GM21619 (cell line): ENCODE data around the gene RELB.
A peak's percentile ranks its signal among the peaks of the same experiment; 100 is the strongest.
"Not testable (repeated sequence)": the region's sequence is repeated elsewhere in the genome, so short reads cannot be mapped to it uniquely, and the experiment has no call there.

Experiments used
- ATAC-seq: cut with Tn5 transposase; IDR thresholded peaks from one replicate; pipeline ENCODE4 v1.9.1; 2021; ENCODE audit not compliant: unreplicated experiment

The RELB gene, protein sequence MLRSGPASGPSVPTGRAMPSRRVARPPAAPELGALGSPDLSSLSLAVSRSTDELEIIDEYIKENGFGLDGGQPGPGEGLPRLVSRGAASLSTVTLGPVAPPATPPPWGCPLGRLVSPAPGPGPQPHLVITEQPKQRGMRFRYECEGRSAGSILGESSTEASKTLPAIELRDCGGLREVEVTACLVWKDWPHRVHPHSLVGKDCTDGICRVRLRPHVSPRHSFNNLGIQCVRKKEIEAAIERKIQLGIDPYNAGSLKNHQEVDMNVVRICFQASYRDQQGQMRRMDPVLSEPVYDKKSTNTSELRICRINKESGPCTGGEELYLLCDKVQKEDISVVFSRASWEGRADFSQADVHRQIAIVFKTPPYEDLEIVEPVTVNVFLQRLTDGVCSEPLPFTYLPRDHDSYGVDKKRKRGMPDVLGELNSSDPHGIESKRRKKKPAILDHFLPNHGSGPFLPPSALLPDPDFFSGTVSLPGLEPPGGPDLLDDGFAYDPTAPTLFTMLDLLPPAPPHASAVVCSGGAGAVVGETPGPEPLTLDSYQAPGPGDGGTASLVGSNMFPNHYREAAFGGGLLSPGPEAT

DNA sequence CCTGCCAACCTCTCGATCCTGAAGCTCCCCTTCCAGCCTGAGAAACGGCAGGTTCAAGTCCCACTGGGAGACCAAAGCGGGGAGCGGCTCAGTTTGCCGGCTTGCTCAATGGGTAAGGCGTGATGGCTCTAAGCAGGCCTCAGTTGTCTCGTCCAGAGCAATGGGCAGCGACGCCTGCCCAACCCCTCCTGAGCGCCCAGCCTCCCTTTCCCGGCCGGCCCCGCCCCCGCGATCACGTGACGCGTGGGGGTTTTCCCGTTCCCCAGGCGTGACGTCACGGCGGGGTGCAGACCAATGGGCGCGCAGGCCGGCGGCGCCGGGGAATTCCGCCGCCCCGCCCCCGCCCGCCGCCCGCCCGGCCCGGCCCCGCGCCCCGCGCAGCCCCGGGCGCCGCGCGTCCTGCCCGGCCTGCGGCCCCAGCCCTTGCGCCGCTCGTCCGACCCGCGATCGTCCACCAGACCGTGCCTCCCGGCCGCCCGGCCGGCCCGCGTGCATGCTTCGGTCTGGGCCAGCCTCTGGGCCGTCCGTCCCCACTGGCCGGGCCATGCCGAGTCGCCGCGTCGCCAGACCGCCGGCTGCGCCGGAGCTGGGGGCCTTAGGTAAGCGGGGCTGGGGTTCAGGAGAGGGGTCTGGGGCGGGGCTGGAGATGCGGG is at the start of gene RELB:
Gene RELB, plus strand, starts transcription at position 378 of the 653 bp plus-strand sequence. Its CDS starts 116 bp downstream, at position 494.
- ATAC-seq, result peak; percentile 43

DNA sequence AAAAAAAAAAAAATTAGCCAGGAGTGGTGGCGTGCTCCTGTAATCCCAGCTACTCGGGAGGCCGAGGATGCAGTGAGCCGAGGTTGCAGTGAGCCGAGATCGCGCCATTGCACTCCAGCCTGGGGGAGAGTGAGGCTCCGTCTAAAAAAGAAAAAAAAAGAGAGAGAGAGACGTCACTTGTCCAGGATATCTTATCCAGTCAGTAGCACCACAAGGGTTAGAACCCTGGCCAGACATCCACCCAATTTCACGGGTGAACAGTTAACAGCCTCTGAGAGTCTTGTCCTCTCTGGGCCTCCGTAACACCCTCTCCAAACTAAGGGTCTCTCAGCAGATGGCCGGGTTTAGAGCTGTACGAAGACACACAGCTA is 47.0 kb upstream of the RELB start:
- ATAC-seq, result peak; percentile 12

DNA sequence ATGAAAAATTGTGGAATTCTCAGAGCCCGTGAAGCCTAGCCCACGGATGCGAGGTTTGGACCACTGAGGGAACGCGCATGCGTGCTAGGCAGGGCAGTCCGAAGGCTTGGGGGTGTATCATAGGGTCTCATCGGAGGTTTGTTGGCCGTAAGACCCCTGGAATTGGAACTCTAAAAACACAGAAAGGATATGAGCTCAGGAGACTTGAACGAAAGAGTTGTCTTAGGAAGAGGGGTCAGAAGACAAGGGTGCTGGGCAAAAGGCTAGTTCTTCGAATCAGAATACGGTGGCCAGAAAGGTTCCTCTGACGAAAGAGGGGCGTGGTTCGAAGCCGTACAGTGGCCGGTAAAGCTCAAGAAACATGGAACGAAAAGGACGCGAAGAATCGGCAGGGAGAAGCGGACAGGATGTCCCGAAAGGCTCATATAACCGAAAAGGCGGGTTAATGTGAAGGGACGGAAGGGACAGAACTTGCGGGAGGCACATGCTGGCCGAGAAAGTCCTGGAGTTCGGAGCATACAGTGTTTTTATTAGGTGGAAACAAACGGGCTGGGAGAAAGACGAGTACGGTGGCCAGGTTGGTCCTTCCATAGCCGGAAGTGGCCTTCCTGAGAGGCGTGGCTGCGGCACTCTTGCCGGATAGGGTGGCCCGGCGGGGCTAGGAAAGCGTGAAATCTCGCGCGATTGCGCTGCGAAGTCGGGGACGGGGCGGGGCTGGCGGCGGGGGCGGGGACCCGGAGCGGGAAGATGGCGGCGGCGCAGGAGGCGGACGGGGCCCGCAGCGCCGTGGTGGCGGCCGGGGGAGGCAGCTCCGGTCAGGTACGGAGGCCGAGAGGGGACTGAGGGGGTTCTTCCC is 46.4 kb upstream of the RELB start, which contains the start of gene CLPTM1:
Gene CLPTM1, plus strand, starts transcription at position 732 of the 856 bp plus-strand sequence. Its CDS starts 16 bp downstream, at position 748.
- peak; percentile 70 for ATAC-seq

GRCh38 chr19:44955505-44956439 is 45.5 kb upstream of the RELB start:
- ATAC-seq, result peak; percentile 24

GRCh38 chr19:44957526-44957925 is 43.7 kb upstream of the RELB start:
- no peak for ATAC-seq

DNA sequence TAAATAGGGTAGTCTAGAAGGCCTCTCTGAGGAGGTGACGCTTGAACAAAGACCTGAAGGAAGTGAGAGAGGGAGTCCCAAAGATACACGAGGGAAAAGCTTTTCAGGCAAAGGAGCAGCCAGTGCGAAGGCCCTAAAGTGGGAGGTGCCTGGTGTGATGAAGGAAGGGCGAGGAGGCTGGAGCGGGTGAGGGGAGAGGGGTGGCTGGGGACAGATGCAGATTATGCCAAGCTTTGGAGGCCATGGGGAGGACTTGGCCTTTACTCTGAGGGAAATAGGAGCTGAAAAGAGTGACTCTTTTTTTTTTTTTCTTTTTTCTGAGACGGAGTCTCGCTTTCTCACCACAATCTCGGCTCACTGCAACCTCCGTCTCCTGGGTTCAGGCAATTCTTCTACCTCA is 43.2 kb upstream of the RELB start:
- ATAC-seq, result no peak

DNA sequence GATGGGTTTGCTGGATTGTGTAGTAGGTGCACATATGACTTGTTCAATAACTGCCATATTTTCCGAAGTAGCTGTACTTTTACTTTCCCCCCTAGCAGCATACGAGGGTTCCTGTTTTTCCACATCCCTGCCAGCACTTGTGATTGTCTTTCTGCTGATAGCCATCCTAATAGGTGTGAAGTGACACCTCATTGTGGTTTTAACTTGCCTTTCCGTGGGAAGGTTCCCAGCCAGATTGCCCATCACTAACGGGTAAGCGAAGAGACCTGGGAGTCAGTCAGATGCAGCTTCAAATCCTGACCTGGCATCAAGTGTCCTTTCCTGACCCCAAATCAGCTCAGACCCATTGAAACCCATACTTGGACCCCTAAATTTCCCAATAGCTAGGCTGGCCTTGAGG is 41.6 kb upstream of the RELB start:
- no peak for ATAC-seq

- ATAC-seq, result no peak
Observed at GRCh38 chr19:44960906-44961728, 40.1 kb upstream of the RELB start.

- ATAC-seq, result no peak
Observed at GRCh38 chr19:44961821-44962220, 39.4 kb upstream of the RELB start.

- ATAC-seq, result no peak
Observed at GRCh38 chr19:44968118-44968517, 33.1 kb upstream of the RELB start.

GRCh38 chr19:44968670-44969069 is 32.6 kb upstream of the RELB start:
- ATAC-seq, result no peak

- ATAC-seq, result no peak
Observed at GRCh38 chr19:44969437-44969836, 31.8 kb upstream of the RELB start.

DNA sequence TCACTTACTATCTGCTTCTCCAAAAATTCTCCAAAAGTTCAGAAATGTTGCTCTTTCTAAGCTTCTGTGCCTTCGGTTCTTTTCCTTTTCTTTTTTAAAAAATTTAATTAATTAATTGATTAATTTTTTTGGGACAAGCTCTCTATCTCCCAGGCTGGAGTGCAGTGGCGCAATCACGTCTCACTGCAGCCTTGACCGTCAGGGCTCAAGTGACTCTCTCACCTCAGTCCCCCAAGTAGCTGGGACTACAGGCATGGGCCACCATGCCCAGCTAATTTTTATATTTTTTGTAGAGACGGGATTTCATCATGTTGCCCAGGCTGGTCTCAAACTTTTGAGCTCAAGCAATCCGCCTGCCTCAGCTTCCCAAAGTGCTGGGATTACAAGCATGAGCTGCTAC is 29.8 kb upstream of the RELB start:
- not testable (repeated sequence) for ATAC-seq

DNA sequence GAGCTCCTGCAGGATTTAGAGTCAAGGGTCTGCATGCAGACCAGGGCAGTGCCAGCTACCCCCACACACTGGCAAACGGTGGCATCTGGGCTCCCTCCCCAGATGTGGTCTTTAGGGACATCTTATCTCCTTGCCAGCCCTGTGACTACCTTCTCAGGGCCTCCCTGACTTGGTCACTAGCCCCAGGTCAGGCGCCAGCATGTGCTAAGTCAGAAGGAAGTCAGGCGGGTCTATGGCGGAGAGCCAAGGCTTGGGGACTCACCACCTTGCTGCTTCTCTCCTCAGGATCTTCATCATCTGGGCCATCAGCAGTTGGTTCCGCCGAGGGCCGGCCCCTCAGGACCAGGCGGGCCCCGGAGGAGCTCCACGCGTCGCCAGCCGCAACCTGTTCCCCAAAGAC is 28.5 kb upstream of the RELB start:
- ATAC-seq, result no peak

DNA sequence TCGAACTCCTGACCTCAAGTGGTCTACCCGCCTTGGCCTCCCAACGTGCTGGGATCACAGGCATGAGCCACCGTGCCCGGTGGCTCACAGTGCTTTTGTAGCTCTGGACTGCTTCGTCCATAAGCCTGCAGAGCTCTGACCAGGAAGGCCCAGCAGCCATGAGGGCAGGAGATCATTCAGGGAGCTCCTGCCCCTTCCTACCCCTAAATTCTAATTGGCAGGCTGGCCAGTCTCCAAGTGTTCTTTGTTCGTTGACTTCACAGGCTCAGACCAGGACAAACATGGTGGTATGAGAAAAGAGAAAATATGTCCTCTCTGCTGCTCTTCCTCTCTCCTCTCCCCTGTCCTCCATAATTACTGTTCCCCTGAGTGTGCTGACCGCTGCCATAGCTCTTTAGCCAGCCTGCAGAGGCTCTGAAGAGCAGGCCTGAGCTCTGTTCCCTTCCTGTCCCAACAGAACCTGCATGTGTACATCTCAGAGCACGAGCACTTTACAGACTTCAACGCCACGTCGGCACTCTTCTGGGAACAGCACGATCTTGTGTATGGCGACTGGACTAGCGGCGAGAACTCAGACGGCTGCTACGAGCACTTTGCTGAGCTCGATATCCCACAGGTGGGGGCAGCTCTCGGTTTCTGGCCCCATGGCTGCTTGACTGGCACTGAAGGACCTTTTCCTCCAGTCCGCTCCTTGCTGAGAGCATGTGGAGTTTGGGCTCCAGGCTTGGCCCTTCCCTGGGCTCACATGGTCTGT is 27.1 kb upstream of the RELB start:
- ATAC-seq, result no peak

- ATAC-seq, result no peak
Observed at GRCh38 chr19:44974857-44975256, 26.4 kb upstream of the RELB start.

DNA sequence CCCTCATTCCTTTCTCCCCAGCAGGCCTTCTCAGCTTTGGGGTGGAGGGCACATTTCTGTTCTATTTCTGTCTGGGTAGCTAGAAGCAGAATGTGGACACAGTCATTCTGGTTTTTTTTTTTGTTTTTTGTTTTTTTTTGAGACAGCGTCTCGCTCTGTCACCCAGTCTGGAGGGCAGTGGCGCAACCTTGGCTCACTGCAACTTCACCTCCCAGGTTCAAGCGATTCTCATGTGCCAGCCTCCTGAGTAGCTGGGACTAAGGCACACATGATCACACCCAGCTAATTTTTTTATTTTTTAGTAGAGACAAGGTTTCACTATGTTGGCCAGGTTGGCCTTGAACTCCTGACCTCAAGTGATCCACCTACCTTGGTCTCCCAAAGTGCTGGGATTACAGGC is 25.8 kb upstream of the RELB start:
- no peak for ATAC-seq

GRCh38 chr19:44984005-44984404 is 17.3 kb upstream of the RELB start:
- ATAC-seq, result no peak
